ENCODE results near the gene SLC2A1.

DNA sequence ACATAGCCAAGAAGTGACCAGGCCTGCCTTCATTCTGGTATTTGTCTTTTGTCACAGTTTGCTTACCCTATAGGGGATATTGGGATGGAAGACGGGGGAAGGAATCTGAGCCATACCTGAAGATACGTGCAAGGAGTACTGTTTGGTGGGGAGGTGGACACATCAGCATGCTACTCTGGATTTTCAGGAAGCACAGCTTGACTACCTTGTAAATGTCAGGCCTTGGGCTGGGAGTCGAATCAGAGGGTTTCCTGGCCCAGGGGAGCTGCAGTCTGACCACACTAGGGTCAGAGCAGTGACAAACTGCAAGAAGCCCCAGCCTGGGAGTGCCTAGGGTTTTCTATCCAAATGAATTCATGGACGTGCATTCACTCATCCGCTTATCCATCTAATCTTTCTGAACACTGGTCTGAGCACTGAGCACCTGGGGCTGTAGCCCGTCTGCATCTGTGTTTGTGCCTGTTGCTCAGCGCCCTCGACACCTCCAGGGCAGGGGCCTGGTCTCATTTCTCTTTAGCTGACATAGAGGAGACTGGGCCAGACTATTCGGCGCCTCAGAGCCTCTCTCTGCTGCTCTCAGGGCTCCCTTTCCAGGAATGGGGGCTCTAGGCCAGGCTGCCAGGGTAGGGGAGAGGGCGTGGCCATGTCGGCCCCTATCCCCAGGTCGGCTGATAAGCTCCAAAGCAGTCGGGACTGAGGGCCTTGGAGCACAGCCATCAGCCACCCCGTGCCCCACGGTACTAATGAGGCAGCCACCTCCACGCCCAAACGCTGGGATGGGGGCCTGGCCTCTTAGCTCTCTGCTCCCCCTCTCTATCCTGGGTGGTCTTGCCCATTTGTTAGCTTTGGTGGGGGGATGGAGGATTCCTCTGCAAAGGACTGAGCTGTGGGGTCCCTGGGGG lies 47.0 kb upstream of the SLC2A1 start:
- TF ChIP-seq CTCF (IDR thresholded peaks at IDR 0.05): no peak
- TF ChIP-seq POLR2A (IDR thresholded peaks at IDR 0.05): no peak
